Germinal center (tissue), 1 donor: ENCODE measurements around the gene HS3ST4.
"Not testable (repeated sequence)": the region's sequence is repeated elsewhere in the genome, so short reads cannot be mapped to it uniquely, and the experiment has no call there.

Experiments
- DNase-seq: peaks from one replicate; pipeline ENCODE4 v3.0.0; 2012; ENCODE audit warnings: mixed read lengths, low spot score

Gene HS3ST4

DNA sequence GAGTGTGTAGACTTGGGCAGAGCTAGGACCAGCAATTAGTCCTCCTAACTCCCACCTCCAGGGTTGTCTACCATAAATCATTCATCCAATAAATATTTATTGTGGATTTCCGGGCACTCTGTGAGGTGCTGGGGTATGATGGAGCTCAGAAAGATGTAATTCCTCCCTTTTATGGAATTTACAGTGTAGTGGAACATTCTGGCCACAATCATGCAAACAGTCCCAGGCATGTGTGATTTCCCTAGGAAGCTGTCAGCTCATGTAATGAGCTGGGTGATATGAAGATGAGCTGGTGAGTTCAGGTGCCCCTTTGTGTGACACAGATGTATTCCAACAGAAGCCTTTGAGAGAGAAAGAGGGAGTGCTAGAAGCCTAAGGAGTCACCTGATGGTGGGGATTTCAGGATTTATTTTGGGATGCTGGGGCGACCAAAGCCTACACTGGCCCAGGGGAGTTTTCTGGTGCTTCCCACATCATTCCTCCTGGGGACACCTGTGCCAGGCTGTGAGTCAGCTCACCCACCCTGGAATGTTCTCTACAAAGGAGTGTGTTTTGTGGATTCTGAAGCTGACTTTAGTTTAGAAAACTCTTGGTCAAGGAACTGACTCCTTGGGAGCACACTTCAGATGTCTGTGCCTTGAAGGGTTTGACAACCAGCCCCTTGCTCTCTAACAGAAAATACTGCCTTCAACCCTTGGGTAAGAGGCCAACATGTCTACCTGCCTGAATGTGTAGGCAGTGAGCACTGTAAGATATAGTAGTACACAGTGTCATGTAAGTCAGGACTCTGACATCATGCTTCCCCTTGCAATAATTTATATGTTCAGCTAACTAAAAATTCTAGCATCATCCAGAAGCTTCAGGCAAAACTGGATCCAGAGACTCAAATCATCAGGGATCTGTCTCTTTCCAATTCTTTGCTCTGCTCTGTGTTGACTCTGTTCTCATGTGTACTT, 42.9 kb downstream of the HS3ST4 start:
- no peak for DNase-seq

DNA sequence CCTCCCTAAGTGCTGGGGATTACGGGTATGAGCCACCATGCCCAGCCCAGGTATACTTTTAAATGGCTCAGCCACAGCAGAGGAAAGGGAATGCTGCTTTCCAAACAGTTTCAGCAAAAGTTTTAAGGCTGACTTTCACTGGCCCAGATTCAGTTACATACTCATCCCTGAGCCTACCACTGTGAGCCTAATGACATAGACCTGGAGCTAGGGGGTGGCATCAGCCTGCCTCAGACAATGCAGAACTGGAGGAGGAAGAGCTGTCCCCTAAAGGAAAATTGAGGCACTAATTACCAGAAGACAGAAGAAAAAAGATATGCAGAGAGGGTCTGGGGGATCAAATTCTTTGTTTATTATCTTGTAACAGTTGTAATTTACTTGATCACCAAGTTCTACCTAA, 43.9 kb downstream of the HS3ST4 start:
- DNase-seq: no peak

DNA sequence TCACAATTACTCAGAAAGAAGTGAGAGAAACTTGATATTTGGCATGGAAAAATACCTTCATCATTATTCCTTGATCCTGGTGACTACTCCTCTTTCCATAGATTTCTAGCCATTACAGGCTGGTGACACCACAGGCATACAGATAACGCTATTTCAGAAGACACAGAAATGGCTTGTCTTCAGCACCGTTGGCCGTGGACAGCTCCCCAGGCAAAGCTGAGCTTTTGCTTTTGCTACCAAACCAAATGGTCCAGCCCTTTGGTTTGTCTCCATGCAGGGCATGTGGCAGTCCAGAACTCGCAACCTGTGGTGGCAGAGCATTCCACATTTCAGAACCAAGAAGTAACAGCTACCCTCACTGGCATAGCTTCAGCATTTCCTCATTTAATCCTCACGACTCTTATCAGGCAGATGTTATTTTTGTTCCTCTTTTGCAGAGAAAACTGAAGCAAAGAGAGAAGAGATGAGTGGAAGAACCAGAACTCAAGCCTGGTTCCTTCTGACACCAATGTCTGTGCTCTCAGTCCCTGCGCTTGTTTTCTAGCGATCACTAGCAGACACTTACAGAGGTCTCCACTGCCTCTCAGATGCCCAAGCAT, 55.5 kb downstream of the HS3ST4 start:
- DNase-seq: no peak

DNA sequence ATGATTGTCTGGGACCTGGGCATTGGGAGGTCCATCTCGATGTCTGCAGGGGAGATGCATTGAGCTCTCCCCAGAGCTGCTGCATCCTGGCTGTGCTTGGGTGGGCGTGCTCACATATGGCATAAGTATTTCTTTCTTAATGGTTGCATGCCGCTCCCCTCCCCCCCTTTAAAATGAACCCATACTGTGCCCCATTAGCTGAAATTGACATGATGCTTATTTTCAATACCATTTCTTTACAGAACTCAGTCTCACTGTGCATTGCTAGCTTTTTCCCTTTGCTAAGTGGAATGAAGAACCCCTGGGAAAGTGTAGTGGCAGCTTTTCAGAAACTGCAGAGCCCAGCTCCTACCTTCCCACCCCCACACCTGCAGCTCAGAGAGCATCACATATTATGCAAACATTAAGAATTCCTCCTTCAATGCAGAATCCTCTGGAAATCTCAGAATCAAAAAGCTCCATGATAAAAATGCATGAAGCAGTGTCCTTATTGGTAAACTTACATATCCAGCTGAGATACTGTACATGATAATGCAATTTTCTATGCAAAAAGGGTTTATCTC, 56.4 kb downstream of the HS3ST4 start:
- no peak for DNase-seq

DNA sequence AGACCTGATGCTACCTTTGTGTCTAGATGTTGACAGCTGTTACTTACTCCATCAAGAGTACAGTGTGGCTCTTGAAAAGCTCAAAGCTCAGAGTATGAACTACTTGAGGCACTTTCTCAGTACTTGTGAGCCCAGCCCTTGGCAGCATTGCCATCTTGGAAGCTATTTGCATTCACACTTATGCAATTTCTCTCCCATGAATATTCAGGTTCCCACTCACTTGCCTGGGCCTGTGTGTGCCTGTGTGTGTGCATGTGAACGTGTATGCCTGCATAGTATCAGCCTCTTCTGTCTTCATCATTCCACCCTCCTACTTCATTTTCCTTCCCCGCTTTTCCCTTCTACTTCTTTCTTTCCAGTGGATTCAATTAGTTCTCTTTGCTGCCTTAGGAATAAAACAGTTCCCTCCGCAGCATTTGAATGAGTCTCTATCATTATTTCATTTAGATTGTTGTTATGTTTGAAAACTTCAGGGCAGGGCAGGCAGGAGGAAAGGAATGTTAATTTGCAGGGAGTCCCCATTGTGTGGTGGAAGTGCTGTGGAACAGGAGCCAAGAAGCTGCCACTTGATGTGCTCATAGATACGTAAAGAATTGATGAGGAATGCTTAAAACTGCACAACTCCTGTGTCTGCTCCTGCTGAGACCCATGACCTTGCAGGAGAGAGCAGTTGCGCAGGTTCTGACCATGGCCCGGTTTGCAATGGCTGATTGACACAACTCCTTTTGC, 58.9 kb downstream of the HS3ST4 start:
- no peak for DNase-seq

DNA sequence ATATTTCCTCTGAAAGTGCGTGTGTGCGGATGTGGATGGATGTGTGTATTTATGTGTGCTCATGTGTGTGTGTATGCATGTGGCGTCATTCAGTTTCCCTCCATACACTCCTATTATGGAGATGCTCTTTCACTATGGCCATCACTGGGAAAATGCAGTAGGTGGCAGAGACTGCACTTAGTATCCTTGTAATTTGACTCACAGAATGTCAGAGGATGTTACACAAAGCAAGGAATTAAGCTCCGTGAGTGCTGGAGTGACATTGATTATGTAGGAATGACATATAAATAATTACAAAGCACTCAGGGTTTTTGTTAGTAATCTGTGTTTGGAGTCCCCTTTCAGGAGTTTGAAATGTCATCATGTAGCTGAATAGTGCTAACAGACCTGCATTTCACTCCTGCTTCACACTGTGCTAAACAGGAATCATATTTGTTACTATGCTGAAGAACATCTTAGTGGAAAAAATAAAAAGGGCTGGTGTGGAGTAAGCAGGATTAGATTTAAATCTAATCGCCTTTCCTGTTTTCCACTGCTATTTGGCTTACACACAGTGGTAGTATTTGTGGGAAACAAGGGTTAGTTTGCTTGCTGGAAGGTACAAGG, 59.6 kb downstream of the HS3ST4 start:
- DNase-seq: no peak

DNA sequence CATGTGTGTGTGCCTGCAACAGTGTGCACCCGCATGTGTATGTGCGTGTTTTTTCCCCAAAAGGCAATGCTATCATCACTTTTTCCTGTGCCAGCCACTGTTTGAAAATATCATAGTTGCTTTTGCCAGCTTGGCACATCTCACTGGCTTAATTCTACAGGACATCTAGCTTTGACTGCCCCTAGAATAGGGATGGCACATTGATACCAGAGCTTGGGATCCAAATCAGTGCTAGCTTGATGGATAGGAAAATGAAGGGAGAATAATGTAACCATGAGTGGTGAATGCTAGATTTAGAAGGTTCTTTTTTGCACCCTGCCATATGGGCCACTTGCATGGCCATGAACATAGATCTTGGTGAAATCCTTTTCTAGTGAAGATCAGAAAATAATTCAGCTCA, 72.7 kb downstream of the HS3ST4 start:
- no peak for DNase-seq

DNA sequence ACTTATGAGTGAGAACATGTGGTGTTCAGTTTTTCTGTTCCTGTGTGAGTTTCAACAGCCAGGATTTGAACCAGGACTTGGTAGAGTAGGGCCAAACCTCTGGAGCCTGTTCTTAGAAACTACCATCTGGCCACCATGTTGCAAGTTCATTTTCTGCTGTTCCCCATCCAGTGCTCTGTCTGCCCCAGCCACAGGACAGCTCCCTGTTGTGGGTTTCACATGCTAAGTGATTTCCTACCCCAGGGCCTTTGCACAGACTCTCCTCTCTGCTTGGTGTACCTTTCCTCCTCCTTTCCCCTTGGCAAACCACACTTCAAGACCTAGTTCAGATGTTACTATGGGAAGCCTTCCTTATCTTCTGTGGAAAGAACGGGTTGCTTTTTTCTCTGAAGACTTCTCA, 79.5 kb downstream of the HS3ST4 start:
- DNase-seq: no peak

DNA sequence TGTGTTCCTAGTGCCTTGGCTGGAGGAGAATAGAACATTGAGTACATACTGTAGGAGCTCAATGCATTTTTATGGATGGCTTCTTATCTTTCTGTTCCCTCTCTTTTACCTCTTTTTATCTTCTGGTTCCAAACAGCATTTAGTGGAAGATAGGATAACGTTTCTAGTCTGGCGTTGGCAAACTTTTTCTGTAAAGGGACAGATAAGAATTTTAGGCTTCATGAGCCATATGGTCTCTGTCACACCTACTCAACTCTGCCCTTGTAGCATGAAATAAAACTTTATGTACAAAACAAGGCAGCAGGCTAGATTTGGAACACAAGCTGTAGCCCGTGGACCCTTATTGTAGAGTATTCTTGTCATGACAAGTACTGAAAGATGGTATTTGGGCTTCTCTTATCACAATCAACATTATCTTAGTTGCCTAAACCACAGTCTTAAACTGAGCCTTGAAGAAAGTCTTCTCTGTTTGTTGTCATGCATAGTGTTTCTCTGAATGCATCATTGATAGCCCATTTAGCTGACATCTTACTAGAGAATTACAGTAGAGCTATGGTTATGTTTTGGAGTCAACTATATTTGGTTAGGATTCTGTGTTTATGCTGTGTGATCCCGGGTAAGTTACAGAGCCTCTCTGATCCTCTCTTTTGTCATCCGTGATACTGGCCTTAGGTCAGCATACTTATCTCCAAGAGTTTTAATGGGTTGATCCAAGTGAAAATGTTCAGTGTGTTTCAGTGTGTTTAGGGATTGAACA, 80.2 kb downstream of the HS3ST4 start:
- no peak for DNase-seq

DNA sequence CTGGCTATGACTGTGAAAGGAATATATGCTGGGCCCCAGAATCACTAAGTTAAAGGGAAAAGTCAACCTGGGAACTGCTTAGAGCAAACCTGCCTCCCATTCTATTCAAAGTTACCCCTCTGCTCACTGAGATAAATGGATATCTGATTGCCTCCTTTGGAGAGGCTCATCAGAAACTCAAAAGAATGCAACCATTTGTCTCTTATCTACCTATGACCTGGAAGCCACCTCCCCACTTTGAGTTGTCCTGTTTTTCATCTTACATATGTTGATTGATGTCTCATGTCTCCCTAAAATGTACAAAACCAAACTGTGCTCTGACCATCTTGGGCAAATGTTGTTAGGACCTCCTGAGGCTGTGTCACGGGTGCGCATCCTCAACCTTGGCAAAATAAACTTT, 84.5 kb downstream of the HS3ST4 start:
- not testable (repeated sequence) for DNase-seq

DNA sequence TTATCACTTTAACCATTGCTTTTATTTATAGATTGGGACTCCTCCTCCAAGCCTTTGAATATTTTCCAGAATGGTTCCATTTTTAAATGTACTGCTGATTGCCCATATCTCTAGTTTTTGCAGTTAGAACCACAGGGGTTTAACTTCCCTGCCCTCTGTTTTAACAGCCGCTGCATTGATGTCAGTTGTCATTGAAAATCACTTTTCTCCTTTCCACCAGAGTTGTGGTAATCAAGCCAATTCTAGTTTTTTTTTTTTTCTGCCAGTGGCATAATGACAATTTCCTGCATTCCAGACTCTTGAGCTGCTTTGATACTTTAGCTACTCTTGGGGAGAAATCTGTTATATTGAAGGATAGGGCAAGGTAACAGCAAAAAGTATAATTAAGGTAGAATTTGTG, 91.5 kb downstream of the HS3ST4 start:
- DNase-seq: no peak

DNA sequence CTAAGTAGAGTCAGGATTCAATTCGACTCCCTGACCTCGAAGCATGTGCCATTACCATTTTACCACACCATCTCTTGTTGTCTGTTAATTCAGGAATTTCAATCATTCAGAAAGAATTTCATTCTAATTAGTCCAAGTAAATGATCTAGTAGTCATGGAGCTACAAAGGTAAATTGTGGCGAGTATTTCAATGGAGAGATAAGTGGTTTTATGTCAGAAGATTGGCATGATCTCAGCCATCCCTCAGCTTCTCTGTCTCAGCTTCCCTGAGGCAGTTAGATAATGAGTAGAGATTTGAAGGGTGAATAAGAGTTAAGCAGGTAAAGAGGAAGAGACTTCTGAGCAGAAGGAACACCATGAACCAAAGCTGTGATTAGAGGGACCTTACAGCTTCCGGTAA, 93.6 kb downstream of the HS3ST4 start:
- DNase-seq: no peak

DNA sequence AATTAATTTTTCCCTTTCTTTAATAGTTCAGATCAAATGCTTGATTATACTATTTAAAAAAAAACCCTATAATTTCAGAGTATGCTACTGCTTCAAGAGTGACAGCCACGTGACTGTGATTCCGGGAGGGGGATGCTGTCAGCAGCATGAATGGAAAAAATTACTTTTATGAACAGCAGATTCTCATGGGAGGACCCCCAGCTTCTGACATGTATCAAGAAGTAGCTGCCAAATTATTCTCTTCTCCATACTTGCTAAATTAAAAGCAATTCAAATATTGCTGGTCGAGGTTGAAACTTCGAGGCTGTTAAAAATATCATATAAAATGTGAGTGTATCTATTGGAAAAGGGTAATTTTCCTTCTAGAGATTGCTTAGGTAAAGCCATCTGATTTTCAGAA, 95.0 kb downstream of the HS3ST4 start:
- no peak for DNase-seq

DNA sequence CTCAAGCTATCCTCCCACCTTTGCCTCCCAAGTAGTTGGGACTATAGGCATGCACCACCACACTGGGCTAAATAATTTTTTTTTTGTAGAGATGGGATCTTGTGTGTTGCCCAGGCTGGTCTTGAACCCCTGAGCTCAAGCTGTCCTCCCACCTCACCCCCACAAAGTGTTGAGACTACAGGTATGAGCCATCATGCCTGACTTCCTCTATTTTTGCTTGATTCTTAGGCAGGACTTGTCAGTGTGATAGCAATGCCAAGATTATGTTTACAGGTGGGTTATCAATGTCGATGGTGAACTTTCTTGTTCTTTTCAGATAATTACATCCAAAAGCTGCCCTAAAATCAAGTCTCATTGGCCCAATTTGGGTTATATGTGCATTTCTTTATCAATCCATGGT, 96.9 kb downstream of the HS3ST4 start:
- DNase-seq: no peak

DNA sequence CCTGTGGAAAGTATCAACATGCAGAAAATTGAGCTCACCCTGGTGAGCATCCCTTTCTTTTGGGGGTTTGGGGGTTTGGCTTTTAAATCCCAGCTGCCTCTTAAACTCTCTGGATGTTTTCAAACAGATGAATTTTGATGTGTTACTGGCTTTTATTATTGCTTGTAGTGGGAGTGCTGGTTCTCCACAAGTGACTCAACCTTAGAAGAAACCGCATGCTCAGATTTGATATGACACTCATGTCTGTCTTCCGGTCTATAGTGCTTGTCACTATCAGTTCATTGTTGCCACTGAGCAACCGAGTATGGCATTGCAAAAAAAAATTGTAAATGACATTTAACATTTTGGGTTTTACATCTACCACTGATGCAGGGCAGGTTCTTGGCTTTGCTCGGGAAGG, 104.5 kb downstream of the HS3ST4 start:
- DNase-seq: no peak

DNA sequence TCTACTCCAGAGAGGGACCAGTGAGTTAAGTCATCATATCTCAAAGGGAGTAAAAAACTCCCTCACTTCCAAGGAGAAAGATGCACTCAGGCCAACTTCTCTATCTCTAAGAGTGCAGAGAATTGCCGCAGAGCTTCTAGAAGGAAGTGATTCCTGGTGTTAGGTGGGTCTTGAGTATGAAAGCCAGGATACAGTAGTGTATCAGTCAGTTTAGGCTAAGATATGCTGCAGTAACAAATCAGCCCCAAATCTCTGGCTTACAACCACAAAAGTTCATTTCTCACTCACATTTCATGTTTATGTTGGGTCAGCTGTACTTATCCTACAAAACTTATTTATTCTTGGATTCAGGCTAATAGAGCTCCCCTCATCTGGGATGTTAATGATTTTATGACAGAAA, 106.3 kb downstream of the HS3ST4 start:
- DNase-seq: no peak

DNA sequence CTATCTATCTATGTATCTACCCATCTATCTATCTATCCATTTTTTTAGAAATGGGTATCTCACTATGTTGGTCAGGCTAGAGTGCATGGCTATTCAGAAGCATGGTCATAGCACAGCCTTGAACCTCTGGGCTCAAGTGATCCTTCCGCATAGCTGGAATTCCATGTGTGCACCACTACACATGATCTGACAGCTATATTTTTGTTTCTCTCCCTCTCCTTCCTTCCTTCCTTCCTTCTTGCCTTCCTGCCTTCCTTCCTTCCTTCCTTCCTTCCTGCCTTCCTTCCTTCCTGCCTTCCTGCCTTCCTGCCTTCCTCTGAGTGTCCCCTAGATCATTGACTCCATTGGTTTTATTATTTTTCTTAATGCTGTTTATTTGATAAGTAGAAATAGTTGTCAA, 108.1 kb downstream of the HS3ST4 start:
- no peak for DNase-seq

DNA sequence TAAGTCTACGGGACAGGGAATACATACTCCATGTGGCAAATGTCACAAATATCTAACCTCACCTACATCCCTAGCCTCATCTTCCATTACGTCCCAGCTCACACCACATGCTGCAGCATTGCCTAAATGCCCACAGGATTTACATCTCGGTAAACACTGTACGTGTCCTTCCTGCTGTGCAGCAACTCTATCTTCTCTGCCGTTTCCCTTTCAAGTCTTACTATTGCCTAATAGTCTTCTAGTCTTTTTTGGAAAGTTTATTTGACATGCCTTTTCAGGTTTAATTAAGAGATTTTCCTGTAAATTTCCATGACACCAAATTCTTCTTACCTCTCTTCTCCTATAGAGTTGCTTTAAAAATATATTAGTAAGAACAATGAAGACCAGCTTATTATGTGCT, 120.5 kb downstream of the HS3ST4 start:
- no peak for DNase-seq

DNA sequence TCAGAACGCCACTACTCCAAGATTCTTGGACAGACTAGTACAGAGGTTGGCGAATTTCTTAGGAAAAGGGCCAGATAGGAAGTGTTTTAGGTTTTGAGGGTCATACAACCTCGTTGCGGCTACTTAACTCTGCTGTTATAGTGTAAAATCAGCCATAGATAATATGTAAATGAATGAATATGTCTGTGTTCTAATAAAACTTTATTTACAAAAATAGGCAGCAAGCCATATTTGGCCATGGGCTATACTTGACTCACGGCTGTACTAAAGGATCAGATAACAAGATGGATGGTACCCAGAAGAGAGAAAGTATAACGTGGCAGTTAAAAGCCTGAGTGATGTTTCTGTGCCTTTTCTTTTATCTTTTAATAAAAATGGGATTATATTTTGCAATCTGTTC, 125.5 kb downstream of the HS3ST4 start:
- DNase-seq: no peak

DNA sequence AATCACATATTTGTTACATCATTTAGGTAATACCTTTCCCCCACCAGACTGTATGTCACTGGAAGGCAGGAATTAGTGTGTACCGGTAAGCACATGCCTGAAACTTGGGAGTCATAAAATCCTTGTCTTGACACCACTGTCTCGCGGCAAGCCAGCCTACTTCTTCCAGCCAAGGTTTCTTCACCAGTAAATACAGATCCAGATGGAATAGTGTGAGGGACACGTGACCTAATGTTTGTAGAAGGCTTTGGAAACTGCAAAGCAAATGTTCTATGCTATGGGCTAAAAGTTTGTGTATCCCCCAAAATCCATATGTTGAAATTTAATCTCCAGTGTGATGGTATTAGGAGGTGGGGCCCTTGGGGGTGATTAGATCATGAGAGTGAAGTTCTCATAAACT, 126.1 kb downstream of the HS3ST4 start:
- DNase-seq: no peak

DNA sequence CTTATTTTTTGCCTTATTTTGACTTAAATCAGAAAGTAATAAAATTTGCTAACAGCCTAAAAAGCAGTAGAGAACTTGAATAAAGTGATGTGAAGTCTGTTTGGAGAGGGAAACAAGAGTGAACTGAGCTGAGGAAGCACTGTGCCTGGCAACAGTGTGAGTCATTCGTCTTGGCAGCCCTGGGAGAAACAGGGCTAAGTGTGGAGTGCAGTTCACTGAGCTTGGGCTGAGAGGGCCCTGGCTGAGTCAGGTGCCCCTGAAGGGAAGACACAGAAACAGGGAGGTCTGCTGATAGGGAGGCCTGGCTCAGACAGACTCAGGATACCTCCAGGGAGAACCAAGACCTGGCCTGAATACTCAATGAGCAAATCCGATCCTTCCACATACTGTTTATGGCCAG, 132.1 kb downstream of the HS3ST4 start:
- no peak for DNase-seq

DNA sequence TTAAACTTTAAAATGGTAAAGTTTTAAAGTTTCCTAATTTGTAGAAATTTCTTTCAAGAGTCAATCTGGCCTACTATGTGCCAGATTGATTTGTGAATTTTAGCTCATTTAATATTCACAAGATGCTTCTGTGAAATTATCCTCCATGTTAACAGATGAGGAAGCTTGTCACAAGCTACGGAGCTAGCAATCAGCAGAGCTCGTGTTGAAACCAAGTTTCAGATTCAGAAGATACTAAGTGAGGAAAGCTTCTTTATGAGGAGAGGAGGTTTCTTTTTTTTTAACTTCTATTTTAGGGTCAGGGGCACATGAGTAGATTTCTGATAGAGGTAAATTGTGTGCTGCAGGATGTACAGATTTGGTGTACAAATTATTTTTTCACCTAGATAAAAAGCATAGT, 135.9 kb downstream of the HS3ST4 start:
- no peak for DNase-seq
